ENCODE measurements around the gene EGFR.
"Not testable (repeated sequence)": the region's sequence is repeated elsewhere in the genome, so short reads cannot be mapped to it uniquely, and the experiment has no call there.

The EGFR gene

DNA sequence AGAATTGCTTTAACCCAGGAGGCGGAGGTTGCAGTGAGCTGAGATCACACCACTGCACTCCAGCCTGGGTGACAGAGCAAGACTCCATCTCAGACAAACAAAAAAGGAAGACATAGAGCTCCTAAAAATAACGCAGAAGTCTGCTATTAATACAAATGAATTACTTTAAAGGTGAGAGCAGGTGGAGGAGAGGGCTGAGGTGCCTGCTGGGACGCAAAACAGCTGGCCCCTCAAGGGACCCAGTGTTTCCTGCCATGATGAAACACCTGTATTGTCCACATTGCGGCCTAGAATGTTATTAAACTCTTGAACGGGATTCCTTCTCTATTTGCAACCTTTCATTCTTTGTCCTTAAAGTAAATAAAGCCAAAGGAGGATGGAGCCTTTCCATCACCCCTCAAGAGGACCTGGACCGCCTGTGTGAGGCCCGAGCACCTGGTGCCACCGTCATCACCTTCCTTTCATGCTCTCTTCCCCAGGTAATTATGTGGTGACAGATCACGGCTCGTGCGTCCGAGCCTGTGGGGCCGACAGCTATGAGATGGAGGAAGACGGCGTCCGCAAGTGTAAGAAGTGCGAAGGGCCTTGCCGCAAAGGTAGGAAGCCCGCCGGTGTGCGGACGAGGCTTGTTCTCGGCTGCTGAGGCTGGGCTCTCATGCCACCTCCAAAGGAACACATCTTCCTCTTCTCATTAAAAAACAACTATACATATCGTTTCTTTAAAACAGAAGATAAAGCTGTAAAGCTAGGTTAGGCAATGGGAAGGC is 136.7 kb downstream of the EGFR start:
- no peak for DNase-seq

DNA sequence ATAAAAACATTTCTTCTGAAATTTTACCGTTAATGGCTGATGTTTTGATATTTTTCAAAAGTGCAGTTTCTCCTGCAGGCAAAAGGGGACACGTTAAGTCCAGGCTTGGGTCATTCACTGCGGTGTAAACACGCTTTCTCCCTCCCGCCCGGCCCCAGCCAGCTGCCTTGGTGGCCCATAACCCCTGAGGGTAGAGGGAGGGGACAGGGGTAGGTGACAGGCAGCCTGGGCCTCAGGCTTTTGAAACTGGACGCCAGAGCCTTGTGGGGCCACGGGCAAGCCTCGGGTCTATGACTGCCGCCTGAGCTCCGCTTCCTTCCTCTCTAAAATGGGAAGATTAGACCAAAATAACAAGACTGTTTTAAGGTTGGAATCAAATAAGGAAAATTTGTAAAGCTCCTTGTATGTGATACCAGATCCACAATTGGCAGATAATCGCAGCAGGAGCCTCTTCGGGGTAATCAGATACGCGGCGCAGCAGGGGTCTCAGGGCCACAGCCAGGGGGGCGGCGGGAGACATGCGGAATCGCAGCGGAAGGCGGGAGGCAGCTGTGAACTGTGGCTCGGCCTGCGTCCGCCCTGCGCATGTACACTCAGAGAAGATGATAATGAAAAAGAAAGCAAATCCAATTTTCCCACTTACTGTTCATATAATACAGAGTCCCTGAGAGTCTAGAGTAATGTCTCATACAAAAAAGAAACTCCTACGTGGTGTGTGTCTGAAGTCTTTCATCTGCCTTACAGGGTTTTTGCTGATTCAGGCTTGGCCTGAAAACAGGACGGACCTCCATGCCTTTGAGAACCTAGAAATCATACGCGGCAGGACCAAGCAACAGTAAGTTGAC is 138.3 kb downstream of the EGFR start:
- DNase-seq, result no peak

DNA sequence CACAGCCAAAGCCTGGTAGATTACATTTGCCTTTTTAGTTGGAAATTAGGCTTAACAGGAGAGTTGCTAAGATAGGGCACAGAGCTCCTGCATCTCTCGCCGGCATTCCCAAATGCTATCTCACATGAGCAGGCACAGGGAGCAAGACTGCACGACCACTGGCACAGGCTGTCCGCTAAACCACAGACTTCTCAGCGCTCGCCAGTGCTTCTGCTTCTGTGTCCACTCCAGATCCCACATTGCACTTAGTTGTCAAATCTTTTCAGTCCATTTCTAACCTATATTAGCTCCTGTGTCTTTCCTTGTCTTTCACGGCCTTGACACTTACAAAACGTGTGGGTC is 138.9 kb downstream of the EGFR start:
- no peak for DNase-seq

DNA sequence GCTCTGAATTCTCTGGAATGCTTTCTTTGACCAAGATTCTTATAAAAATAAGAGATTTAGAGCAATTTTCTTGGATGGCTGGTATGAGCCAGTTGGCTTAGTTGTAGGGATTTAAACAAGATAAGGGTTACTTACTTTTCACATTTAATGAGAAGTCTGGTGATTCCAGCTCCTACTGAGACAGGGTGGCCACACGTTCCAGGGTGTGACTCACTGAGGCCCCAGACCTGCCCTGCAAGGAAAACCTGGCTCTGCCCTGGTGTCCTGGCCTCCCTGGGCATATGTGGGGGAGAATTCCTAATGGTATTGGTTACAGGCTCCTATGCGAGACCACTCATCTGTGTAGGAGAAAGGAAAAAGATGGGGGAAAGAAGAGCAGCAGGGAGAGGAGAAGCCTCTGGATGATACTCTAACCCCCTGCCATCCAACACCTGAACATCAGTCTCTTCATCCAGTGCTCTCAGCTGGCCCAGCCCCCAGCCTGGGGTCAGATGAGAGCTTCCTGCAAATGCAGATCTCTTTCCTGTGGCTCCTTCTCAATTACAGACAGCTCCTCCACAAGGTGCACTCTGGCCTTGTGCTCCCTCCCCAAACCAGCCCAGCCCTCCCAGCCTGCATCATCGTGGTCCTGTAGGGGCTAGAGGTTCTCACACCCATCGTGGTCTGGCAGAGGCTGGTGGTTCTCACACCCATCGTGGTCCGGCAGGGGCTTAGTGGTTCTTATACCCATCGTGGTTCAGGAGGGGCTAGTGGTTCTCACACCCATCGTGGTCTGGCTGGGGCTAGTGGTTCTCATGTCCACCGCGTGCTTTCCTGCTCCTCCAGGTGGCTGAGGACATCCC is 139.9 kb downstream of the EGFR start:
- no peak for DNase-seq

DNA sequence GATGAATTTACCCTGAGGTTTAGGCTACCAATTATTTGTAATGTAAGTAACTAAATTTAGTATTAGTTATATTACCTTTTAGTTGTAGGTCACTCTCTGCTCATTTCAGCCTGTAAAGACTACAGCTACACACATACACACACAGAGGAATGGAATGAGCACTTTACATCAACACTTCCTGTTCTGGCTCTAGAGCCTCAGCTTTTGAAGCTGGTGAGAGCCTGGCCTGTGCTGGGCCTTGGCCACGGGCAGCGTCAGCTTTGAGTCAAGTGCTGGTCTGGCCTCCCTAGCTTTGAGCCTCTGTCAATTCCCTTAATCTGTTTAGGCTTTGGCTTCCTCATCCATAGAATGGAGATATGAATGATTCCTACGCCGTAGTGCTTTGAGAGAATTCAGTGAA is 141.7 kb downstream of the EGFR start:
- no peak for DNase-seq

DNA sequence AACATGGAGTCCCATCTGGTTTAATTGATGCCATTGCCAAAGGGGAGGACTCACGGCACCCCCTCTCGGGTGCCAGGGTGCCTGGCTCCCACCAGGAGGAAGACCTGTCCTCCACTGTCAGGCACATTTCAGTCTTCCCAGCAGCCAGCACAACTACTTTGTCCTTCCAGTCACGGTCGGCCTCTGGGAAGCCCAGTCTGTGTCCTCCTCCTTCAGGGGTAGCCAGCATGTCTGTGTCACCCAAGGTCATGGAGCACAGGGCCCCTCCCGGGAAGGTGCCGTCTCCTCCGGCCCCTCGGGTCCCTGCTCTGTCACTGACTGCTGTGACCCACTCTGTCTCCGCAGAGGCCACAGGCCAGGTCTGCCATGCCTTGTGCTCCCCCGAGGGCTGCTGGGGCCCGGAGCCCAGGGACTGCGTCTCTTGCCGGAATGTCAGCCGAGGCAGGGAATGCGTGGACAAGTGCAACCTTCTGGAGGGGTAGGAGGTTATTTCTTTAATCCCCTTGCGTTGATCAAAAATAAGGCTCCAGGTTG is 142.4 kb downstream of the EGFR start:
- no peak for DNase-seq

DNA sequence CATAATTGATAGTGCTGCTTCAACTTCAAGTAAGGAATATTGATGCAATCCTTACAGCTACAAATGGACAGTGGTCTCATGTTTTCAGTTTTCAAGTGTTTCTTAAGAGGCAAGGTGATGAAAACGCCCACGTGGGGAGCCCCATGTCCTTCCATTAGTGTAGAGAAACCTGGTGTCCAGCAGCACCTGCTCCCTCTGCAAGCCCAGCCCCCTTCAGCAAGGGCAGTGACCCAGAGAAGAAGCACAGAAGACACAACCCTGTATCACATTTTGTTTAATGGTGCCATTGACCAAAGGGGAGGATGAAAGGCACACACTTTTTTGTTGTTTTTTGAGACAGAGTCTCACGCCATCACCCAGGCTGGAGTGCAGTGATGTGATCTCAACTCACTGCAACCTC is 143.7 kb downstream of the EGFR start:
- no peak for DNase-seq

DNA sequence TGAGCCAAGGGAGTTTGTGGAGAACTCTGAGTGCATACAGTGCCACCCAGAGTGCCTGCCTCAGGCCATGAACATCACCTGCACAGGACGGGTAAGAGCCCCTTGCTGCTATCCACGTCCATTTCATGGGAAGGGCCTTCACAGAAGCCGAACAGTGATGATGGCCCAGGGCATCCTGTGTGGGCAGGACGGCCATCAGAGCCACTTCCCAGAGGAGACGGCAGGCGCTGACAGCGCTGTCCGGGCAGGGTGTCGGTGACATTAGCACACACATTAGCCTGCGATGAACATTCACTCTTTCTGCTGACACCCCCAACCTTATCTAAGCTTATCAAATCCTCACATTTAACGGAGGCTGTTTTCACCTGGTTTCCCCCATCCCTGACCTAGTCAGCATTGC is 144.9 kb downstream of the EGFR start:
- DNase-seq, result no peak

DNA sequence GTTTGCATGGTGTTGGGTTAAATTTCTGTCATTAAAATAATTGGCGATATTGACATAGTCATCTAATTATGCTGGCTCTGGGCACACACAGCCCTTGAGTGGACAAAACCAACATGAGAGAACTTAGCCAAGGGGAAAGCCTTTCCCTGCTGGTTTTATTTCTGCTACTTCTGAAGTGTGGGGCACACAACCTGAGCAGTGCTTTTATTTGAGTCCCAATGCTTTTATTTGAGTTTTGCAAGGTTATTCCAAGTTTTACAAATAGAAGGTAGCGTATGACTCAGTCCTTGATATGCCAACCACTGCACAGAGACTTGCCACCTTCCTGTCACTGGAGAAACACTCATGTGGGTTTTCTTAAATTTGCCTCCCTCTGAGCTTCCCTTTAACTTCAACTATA is 145.7 kb downstream of the EGFR start:
- no peak for DNase-seq

DNA sequence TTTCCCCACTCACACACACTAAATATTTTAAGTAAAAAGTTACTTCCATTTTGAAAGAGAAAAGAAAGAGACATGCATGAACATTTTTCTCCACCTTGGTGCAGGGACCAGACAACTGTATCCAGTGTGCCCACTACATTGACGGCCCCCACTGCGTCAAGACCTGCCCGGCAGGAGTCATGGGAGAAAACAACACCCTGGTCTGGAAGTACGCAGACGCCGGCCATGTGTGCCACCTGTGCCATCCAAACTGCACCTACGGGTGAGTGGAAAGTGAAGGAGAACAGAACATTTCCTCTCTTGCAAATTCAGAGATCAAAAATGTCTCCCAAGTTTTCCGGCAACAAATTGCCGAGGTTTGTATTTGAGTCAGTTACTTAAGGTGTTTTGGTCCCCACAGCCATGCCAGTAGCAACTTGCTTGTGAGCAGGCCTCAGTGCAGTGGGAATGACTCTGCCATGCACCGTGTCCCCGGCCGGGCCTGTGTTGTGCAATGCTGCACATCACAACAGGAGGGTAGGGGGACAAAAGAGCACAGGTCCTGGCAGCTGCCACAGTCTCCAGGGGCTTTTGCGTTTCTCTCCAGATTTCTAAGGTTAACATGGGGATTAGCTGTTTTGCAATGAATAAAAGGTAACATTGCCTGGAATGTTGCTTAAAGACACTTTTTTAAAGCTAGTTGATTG is 146.5 kb downstream of the EGFR start:
- DNase-seq, result no peak

DNA sequence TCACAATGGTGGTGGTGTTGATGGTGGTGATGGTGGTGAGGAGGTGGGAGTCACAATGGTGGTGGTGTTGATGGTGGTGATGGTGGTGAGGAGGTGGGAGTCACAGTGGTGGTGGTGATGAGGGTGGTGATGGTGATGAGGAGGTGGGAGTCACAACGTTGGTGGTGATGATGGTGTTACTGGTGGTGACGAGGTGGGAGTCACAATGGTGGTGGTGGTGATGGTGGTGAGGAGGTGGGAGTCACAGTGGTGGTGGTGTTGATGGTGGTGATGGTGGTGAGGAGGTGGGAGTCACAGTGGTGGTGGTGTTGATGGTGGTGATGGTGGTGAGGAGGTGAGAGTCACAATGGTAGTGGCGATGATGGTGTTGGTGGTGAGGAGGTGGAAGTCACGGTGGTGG is 148.5 kb downstream of the EGFR start:
- not testable (repeated sequence) for DNase-seq

DNA sequence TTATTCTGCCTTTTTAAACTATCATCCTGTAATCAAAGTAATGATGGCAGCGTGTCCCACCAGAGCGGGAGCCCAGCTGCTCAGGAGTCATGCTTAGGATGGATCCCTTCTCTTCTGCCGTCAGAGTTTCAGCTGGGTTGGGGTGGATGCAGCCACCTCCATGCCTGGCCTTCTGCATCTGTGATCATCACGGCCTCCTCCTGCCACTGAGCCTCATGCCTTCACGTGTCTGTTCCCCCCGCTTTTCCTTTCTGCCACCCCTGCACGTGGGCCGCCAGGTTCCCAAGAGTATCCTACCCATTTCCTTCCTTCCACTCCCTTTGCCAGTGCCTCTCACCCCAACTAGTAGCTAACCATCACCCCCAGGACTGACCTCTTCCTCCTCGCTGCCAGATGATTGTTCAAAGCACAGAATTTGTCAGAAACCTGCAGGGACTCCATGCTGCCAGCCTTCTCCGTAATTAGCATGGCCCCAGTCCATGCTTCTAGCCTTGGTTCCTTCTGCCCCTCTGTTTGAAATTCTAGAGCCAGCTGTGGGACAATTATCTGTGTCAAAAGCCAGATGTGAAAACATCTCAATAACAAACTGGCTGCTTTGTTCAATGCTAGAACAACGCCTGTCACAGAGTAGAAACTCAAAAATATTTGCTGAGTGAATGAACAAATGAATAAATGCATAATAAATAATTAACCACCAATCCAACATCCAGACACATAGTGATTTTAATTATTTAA is 151.7 kb downstream of the EGFR start:
- no peak for DNase-seq

DNA sequence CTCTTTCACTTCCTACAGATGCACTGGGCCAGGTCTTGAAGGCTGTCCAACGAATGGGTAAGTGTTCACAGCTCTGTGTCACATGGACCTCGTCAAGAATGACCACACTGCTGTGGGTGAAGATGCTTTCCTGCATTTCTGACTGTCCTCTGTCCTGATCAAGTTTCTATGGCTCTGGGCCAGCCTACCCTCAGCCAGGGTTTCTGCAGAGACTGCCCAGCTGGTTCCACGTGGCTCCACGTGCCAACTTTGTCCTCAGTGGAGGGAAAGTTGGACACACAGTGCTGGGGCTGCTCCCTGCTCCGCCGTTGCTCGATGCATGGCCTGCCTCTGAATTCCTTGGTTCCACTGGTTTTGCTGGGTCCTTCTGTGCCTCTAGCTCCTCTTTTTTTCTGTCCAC is 152.3 kb downstream of the EGFR start:
- no peak for DNase-seq

DNA sequence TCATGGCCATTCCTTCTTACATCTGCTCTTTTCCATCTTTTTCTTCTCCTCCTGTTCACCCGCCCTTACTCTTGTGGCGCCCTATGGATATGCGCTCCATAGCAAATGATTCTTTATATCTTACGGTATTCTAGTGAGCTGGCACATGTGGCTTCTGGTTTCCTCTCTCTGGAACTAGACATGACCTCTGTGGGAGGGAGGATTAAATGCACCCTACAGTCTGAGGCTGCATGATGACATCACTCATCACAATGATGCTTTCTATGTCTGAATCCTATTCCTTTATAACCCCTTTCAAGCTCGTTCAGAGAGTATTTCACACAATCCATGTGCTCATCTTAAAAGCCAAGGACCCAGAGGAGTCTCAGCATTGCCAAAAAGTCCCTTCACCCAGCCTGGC is 153.3 kb downstream of the EGFR start:
- no peak for DNase-seq

DNA sequence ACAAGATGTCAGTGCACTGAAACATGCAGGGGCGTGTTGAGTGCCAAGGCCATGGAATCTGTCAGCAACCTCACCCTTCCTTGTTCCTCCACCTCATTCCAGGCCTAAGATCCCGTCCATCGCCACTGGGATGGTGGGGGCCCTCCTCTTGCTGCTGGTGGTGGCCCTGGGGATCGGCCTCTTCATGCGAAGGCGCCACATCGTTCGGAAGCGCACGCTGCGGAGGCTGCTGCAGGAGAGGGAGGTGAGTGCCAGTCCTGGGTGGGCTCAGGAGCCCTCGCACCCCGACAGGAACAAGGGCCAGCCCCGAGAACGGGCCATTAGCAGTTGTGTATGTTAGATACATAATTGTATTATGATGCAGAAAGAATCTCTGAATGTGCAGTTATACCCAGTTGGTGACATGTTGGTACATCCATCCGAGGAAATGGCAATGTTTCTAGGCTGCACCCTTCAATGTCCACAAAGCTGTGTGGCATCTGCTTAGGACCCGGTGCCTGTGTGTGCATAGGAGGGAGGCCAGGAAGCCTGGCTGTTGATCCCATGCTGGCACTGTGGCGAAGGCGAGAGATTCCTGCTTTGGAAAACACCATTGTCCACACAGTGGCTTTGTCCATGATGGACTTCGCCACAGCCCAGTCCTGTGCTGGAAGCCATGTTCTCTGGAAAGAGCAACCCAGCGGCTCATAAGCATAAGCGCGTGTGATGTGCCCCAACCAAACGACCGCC is 154.2 kb downstream of the EGFR start:
- DNase-seq, result no peak

DNA sequence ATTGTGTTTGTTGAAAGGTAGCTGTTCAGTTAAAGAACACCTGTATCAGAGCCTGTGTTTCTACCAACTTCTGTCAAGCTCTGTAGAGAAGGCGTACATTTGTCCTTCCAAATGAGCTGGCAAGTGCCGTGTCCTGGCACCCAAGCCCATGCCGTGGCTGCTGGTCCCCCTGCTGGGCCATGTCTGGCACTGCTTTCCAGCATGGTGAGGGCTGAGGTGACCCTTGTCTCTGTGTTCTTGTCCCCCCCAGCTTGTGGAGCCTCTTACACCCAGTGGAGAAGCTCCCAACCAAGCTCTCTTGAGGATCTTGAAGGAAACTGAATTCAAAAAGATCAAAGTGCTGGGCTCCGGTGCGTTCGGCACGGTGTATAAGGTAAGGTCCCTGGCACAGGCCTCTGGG is 154.9 kb downstream of the EGFR start:
- DNase-seq, result no peak

DNA sequence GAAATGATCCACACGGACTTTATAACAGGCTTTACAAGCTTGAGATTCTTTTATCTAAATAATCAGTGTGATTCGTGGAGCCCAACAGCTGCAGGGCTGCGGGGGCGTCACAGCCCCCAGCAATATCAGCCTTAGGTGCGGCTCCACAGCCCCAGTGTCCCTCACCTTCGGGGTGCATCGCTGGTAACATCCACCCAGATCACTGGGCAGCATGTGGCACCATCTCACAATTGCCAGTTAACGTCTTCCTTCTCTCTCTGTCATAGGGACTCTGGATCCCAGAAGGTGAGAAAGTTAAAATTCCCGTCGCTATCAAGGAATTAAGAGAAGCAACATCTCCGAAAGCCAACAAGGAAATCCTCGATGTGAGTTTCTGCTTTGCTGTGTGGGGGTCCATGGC is 155.6 kb downstream of the EGFR start:
- no peak for DNase-seq

DNA sequence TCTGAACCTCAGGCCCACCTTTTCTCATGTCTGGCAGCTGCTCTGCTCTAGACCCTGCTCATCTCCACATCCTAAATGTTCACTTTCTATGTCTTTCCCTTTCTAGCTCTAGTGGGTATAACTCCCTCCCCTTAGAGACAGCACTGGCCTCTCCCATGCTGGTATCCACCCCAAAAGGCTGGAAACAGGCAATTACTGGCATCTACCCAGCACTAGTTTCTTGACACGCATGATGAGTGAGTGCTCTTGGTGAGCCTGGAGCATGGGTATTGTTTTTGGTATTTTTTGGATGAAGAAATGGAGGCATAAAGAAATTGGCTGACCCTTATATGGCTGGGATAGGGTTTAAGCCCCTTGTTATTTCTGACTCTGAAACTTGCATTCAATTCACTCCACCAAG is 156.0 kb downstream of the EGFR start:
- DNase-seq, result no peak

DNA sequence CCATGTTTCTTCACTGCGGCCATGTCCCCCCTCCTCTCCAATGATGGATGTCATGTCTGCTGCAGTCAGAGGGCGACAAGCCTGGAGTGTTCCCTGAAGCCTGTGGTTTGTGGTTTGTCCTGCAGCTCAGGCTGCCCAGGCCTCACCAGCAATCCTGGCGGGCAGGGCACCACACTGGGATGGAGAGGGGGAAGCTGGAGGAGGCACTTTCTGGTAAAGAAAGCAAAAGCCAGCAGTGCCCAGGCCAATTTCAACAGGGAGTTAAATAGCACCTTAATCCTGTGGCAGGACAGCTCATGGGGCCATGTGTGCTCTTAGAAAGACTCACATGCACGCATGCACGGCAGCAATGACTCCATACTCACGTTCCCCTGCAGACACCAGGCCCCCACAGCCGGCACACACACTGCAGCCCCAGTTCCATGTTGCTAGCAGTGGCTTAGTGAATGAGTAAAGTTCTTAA is 158.3 kb downstream of the EGFR start:
- DNase-seq, result no peak

DNA sequence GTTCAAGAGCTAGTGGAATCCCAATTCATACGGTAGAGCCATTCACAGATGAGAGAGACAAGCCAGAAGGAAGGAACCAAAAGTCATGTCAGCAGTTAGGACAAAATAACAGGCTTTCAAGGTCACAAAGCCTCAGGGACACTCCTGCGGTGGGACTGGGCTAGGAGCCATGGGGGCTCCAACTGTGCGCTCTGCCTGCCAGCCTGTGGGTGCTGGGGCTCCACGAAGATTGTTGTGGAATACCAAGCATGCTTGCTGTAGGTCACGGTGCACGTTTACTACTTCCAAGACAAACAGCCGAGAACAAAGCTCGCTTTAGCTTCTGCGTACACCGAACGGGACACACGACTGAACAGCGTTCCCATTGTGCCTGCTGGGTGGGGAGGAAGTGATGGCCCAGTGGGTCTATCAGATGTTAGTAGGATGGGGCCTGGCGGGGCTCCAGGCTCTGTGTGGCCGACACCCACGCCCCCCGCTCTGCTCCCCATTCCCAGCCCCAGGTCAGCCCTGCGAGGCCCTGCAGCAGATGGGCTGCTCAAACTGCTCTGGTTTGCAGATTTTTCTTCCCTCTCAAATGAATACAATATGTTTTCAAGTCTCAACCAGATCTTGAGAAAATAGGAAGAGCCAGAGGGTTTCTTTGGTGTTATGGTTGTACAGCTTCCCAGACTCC is 158.9 kb downstream of the EGFR start:
- DNase-seq, result no peak
